Liver (tissue), 3 donors: ENCODE measurements around the gene GNAT1.

ENCODE experiments used
- FOXA1 ChIP-seq: IDR thresholded peaks from 2 replicates; pipeline ENCODE4 v1.6.1; 2016; ENCODE audit warnings: antibody characterized with exemption
- RAD21 ChIP-seq, 2 donors: IDR thresholded peaks; 2 replicates each; pipeline ENCODE4 v1.6.1; 2016; ENCODE audit warnings: antibody characterized with exemption in 2 of 2, mild to moderate bottlenecking in 2 of 2
- SP1 ChIP-seq: IDR thresholded peaks from 2 replicates; pipeline ENCODE4 v1.6.1; 2018; ENCODE audit warnings: antibody characterized with exemption, mild to moderate bottlenecking
- TF ChIP-seq, protein P1 (sequence below): IDR thresholded peaks from 2 replicates; pipeline ENCODE4 v1.6.1; 2016; ENCODE audit warnings: antibody characterized with exemption
- TF ChIP-seq, protein P2 (sequence below): fragments of 150-350 bp; IDR thresholded peaks from 2 replicates; pipeline ENCODE4 v1.5.1; 2017; ENCODE audit warnings: improper control_type of control experiment, low read depth, low read length; ENCODE audit not compliant: missing input control
- TF ChIP-seq, protein P3 (sequence below): IDR thresholded peaks from 2 replicates; pipeline ENCODE4 v1.6.1; 2016; ENCODE audit warnings: antibody characterized with exemption
- TF ChIP-seq, protein P4 (sequence below): IDR thresholded peaks from 2 replicates; pipeline ENCODE4 v1.6.1; 2016; ENCODE audit warnings: antibody characterized with exemption, mild to moderate bottlenecking
- donor health status: healthy.
- donor health status: healthy.

DNA sequence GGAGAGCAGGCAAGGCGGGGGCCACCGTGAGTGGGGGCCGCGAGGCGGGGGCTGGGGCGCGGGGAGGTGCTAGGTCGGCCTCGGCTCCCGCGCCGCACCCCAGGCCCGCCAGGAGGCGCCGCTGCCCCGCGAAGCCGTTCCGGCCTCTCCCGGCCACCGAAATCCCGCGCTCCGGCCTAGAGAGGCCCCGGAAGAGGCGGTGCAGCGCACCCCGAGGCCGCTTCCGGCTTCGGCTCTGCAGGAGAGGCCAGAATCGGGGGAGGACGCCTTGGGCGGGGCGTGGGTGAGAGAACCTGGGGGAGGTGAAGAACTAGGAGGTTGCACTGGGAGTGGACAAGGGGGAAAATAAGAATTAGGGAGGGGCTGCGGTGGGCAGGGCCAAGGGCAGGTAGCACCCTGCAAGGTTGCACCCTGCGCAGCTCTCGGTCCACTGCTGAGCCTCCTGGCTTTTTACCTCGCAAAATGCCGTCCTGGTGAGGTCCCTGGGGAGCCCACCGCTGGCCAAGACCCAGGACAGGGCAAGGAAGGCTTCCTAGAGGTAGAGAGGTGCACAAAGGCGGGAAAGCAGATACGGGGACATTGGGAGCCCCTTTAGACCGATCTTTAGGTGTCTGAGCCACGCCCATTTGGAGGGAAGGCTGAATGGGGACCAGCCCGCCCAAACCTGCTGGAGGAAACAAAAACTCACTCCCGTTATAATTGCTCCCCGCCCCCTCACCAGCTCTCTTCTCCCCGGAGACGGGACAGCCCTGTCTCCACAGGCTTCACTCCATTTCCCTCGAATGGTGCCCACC lies 36.2 kb downstream of the GNAT1 start:
- TF ChIP-seq, protein P1, sequence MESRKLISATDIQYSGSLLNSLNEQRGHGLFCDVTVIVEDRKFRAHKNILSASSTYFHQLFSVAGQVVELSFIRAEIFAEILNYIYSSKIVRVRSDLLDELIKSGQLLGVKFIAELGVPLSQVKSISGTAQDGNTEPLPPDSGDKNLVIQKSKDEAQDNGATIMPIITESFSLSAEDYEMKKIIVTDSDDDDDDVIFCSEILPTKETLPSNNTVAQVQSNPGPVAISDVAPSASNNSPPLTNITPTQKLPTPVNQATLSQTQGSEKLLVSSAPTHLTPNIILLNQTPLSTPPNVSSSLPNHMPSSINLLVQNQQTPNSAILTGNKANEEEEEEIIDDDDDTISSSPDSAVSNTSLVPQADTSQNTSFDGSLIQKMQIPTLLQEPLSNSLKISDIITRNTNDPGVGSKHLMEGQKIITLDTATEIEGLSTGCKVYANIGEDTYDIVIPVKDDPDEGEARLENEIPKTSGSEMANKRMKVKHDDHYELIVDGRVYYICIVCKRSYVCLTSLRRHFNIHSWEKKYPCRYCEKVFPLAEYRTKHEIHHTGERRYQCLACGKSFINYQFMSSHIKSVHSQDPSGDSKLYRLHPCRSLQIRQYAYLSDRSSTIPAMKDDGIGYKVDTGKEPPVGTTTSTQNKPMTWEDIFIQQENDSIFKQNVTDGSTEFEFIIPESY = no peak
- no peak for TF ChIP-seq FOXA1
- TF ChIP-seq, protein P2, sequence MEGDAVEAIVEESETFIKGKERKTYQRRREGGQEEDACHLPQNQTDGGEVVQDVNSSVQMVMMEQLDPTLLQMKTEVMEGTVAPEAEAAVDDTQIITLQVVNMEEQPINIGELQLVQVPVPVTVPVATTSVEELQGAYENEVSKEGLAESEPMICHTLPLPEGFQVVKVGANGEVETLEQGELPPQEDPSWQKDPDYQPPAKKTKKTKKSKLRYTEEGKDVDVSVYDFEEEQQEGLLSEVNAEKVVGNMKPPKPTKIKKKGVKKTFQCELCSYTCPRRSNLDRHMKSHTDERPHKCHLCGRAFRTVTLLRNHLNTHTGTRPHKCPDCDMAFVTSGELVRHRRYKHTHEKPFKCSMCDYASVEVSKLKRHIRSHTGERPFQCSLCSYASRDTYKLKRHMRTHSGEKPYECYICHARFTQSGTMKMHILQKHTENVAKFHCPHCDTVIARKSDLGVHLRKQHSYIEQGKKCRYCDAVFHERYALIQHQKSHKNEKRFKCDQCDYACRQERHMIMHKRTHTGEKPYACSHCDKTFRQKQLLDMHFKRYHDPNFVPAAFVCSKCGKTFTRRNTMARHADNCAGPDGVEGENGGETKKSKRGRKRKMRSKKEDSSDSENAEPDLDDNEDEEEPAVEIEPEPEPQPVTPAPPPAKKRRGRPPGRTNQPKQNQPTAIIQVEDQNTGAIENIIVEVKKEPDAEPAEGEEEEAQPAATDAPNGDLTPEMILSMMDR = peak; percentile 89
- TF ChIP-seq, protein P3, sequence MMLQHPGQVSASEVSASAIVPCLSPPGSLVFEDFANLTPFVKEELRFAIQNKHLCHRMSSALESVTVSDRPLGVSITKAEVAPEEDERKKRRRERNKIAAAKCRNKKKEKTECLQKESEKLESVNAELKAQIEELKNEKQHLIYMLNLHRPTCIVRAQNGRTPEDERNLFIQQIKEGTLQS = no peak
- TF ChIP-seq, protein P4, sequence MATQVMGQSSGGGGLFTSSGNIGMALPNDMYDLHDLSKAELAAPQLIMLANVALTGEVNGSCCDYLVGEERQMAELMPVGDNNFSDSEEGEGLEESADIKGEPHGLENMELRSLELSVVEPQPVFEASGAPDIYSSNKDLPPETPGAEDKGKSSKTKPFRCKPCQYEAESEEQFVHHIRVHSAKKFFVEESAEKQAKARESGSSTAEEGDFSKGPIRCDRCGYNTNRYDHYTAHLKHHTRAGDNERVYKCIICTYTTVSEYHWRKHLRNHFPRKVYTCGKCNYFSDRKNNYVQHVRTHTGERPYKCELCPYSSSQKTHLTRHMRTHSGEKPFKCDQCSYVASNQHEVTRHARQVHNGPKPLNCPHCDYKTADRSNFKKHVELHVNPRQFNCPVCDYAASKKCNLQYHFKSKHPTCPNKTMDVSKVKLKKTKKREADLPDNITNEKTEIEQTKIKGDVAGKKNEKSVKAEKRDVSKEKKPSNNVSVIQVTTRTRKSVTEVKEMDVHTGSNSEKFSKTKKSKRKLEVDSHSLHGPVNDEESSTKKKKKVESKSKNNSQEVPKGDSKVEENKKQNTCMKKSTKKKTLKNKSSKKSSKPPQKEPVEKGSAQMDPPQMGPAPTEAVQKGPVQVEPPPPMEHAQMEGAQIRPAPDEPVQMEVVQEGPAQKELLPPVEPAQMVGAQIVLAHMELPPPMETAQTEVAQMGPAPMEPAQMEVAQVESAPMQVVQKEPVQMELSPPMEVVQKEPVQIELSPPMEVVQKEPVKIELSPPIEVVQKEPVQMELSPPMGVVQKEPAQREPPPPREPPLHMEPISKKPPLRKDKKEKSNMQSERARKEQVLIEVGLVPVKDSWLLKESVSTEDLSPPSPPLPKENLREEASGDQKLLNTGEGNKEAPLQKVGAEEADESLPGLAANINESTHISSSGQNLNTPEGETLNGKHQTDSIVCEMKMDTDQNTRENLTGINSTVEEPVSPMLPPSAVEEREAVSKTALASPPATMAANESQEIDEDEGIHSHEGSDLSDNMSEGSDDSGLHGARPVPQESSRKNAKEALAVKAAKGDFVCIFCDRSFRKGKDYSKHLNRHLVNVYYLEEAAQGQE = no peak
- peak; percentile 80 to 84 for TF ChIP-seq RAD21 (IDR thresholded peaks at IDR 0.05)
- peak; percentile 53 for TF ChIP-seq SP1
